ENCODE results near the gene C10orf53.

C10orf53 gene

GRCh38 chr10:49741108-49741995 is 61.9 kb downstream of the C10orf53 start:
- Histone ChIP-seq H3K4me3 (replicated peaks; ENCODE audit: insufficient read depth, low read length) (no peak overlapping the region), H3K27ac (replicated peaks) (no peak overlapping the region), H3K27me3 (ENCODE audit: insufficient read depth, poor library complexity, severe bottlenecking) (no peaks in the 10 kb centered on the region)
- no peak for TF ChIP-seq CTCF (IDR thresholded peaks at IDR 0.05; ENCODE audit: insufficient read depth, low read length)
- no peak for DNase-seq (ENCODE audit: low read depth in 1 of 2, low spot score in 1 of 2)

DNA sequence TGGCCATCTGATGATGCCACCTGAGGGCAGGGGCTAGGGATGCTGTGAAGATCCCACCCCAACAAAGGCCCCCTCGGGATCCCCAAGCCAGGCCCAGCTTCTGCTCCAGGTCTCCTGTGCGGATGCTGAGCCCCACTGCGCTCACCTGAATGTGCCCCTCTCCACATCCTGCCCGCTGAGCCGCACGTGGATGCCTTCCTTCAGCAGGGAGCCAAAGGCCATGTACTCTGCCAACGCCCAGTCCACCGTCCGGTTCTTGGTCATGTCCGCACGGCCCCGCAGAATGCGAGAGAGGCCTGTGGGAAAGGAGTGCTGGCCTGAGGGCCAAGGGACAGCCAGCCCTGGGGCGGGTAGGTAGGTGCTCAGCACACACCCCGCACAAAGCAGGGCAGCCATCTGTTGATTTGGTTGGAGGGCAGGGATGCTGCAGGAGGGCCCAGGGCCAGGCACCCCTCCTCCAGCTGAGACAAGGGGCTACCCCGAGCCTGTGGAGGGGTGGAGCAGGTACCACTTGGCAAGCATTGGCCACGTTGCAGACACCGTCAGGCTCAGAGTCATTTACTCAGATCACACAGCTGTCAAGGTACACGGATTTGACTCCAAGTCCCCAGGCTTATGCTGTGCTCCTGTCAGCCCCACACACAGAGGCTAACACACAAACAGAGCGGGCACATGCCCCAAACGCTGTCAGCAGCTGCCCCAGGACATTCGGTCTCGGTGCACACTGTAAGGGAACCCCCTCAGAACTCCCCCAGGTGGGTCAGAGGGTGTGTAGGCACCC is 63.4 kb downstream of the C10orf53 start:
- H3K27me3 ChIP-seq (ENCODE audit: insufficient read depth, poor library complexity, severe bottlenecking): no peaks in the 10 kb centered on the region

DNA sequence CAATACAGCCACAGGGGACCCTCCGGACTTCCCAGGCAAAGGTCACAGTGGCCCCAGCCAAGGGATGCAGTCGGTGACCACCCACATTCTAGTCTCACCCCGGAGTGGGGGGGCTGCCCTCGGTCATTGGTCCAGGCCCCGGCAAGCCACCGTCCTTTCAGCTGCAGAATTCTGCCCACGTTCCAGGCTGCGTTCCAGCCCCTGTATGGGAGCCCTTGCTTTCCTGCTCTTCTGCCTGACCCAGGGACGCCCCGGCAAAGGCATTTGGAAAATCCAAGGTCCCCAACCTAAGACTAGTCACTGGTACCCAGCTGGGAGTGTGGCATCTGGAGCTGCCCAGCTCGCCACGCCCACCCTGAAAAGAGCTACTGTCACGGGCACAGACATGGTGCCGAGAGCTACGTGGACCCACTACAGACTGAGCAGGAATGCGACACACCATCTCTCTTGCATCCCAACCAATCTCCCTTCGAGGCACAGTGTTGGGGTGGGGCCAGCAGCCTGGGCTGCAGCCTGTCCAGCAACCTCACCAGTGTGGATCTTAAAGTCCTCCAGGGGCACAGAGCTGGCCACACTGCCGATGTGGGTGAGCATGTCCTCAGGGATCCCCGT is 64.1 kb downstream of the C10orf53 start:
- no peak for DNase-seq (ENCODE audit: low read depth in 1 of 2, low spot score in 1 of 2)
- Histone ChIP-seq H3K27me3 (ENCODE audit: insufficient read depth, poor library complexity, severe bottlenecking) (no peaks in the 10 kb centered on the region), H3K4me3 (replicated peaks; ENCODE audit: insufficient read depth, low read length) (no peak overlapping the region), H3K27ac (replicated peaks) (no peak overlapping the region)
- TF ChIP-seq GABPA (IDR thresholded peaks at IDR 0.05; ENCODE audit: low read depth) (no peak), CTCF (IDR thresholded peaks at IDR 0.05; ENCODE audit: insufficient read depth, low read length) (no peak), SPI1 (IDR thresholded peaks at IDR 0.05; ENCODE audit: borderline replicate concordance, low read depth) (no peak), REST (IDR thresholded peaks at IDR 0.05; ENCODE audit: insufficient replicate concordance, low read depth) (no peak)

More for the DNA sequence above, 63.4 kb downstream of the C10orf53 start:
- H3K27ac ChIP-seq (replicated peaks): no peak overlapping the region
- H3K4me3 ChIP-seq (replicated peaks; ENCODE audit: insufficient read depth, low read length): no peak overlapping the region
- no peak for DNase-seq (ENCODE audit: low read depth in 1 of 2, low spot score in 1 of 2)
- no peak for TF ChIP-seq CTCF (IDR thresholded peaks at IDR 0.05; ENCODE audit: insufficient read depth, low read length)
- no peak for TF ChIP-seq REST (IDR thresholded peaks at IDR 0.05; ENCODE audit: insufficient replicate concordance, low read depth)
- no peak for TF ChIP-seq SPI1 (IDR thresholded peaks at IDR 0.05; ENCODE audit: borderline replicate concordance, low read depth)
- no peak for TF ChIP-seq GABPA (IDR thresholded peaks at IDR 0.05; ENCODE audit: low read depth)
- TF ChIP-seq POLR2AphosphoS5 (IDR thresholded peaks at IDR 0.05; ENCODE audit: low read depth): no peak
